ENCODE data around the gene TOMM5.

The TOMM5 gene

DNA sequence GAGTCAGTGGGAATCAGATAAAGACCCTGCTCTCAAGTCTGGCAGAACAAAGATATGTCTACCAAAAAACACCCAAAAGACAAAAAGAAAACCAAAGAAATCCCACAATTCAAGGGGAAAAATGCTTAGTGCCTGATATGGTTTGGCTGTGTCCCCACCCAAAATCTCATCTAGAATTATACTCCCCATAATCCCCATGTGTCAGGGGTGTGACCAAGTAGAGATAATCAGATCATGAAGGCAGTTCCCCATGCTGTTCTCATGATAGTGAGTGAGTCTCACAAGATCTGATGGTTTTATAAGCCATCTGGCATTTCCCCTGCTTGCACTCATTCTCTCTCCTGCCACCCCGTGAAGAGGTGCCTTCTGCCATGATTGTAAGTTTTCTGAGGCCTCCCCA lies 29.6 kb downstream of the TOMM5 start:
- Histone ChIP-seq H3K4me3 (ENCODE audit: low read depth, low read length) (no peak overlapping the region), H3K79me2 (ENCODE audit: control insufficient read depth, insufficient read depth, low read length, unreplicated experiment) (no peaks in the 10 kb centered on the region), H3K36me3 (ENCODE audit: insufficient read depth, low read length) (no peaks in the 10 kb centered on the region), H3K27ac (ENCODE audit: low read depth, low read length) (no peak overlapping the region), H2AFZ (ENCODE audit: low read length, unreplicated experiment) (no peak overlapping the region), H3K27me3 (ENCODE audit: insufficient read depth, low read length) (no peaks in the 10 kb centered on the region), H3K4me1 (ENCODE audit: control insufficient read depth, insufficient read depth, low read length, unreplicated experiment) (no peaks in the 10 kb centered on the region)

DNA sequence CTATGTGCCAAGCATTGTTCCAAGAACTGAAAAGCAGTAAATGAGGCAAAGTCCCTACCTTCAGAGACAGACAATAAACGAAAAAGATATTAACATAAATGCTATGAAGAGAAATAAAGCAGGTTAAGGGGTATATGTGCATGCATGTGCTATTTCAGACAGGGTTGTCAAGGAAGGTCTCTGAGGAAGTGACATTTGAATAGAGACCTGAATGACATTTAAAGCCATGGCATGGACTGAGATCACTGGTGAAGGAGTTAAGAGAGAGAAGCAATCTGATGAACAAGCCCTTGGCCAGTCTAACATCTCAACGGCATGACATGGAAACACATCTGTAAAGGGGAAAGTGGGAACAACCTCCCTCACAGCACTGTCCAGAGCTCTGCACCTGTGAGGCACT lies 30.7 kb downstream of the TOMM5 start:
- Histone ChIP-seq H3K27ac (ENCODE audit: low read depth, low read length) (no peak overlapping the region), H3K36me3 (ENCODE audit: insufficient read depth, low read length) (no peaks in the 10 kb centered on the region), H3K79me2 (ENCODE audit: control insufficient read depth, insufficient read depth, low read length, unreplicated experiment) (no peaks in the 10 kb centered on the region), H2AFZ (ENCODE audit: low read length, unreplicated experiment) (no peak overlapping the region), H3K4me3 (ENCODE audit: low read depth, low read length) (no peak overlapping the region), H3K27me3 (ENCODE audit: insufficient read depth, low read length) (no peaks in the 10 kb centered on the region), H3K4me1 (ENCODE audit: control insufficient read depth, insufficient read depth, low read length, unreplicated experiment) (no peaks in the 10 kb centered on the region)

- Histone ChIP-seq H3K27ac (ENCODE audit: low read depth, low read length) (no peak overlapping the region), H2AFZ (ENCODE audit: low read length, unreplicated experiment) (no peak overlapping the region), H3K36me3 (ENCODE audit: insufficient read depth, low read length) (no peaks in the 10 kb centered on the region), H3K4me1 (ENCODE audit: control insufficient read depth, insufficient read depth, low read length, unreplicated experiment) (no peaks in the 10 kb centered on the region), H3K79me2 (ENCODE audit: control insufficient read depth, insufficient read depth, low read length, unreplicated experiment) (no peaks in the 10 kb centered on the region), H3K4me3 (ENCODE audit: low read depth, low read length) (no peak overlapping the region), H3K27me3 (ENCODE audit: insufficient read depth, low read length) (no peaks in the 10 kb centered on the region)
Observed at GRCh38 chr9:37559855-37560592, 32.4 kb downstream of the TOMM5 start.

DNA sequence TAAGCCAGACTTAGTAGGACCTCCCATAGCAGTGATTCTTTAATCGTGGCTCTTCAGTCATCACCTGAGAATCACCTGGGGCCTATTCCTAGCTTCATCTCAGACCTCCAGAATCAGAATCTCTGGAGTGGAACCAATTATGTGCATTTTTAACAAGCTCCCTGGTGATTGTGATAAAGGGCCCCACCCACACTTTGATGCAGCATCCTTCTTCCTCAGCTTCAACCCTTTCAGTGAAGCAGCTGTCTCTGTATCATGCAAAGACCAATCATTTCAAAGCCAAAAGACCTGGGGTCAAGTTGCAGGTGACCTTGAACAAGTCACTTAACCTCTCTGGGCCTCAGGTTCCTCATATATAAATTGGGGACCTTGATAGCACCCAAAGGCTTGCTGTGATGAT lies 33.3 kb downstream of the TOMM5 start:
- no peak overlapping the region for H3K27ac ChIP-seq (ENCODE audit: low read depth, low read length)
- no peak overlapping the region for H2AFZ ChIP-seq (ENCODE audit: low read length, unreplicated experiment)
- H3K27me3 ChIP-seq (ENCODE audit: insufficient read depth, low read length), result no peaks in the 10 kb centered on the region
- H3K36me3 ChIP-seq (ENCODE audit: insufficient read depth, low read length), result no peaks in the 10 kb centered on the region
- no peaks in the 10 kb centered on the region for H3K4me1 ChIP-seq (ENCODE audit: control insufficient read depth, insufficient read depth, low read length, unreplicated experiment)
- no peak overlapping the region for H3K4me3 ChIP-seq (ENCODE audit: low read depth, low read length)
- H3K79me2 ChIP-seq (ENCODE audit: control insufficient read depth, insufficient read depth, low read length, unreplicated experiment), result no peaks in the 10 kb centered on the region

- Histone ChIP-seq H3K27ac (ENCODE audit: low read depth, low read length) (no peak overlapping the region), H3K4me3 (ENCODE audit: low read depth, low read length) (no peak overlapping the region), H3K36me3 (ENCODE audit: insufficient read depth, low read length) (no peaks in the 10 kb centered on the region), H3K27me3 (ENCODE audit: insufficient read depth, low read length) (no peaks in the 10 kb centered on the region), H3K4me1 (ENCODE audit: control insufficient read depth, insufficient read depth, low read length, unreplicated experiment) (no peaks in the 10 kb centered on the region), H2AFZ (ENCODE audit: low read length, unreplicated experiment) (no peak overlapping the region), H3K79me2 (ENCODE audit: control insufficient read depth, insufficient read depth, low read length, unreplicated experiment) (no peaks in the 10 kb centered on the region)
Observed at GRCh38 chr9:37555786-37556185, 36.6 kb downstream of the TOMM5 start.

GRCh38 chr9:37554318-37554717 lies 38.1 kb downstream of the TOMM5 start:
- no peak overlapping the region for H3K27ac ChIP-seq (ENCODE audit: low read depth, low read length)
- H3K27me3 ChIP-seq (ENCODE audit: insufficient read depth, low read length), result no peaks in the 10 kb centered on the region
- H3K79me2 ChIP-seq (ENCODE audit: control insufficient read depth, insufficient read depth, low read length, unreplicated experiment), result no peaks in the 10 kb centered on the region
- H3K36me3 ChIP-seq (ENCODE audit: insufficient read depth, low read length), result no peaks in the 10 kb centered on the region
- H2AFZ ChIP-seq (ENCODE audit: low read length, unreplicated experiment), result no peak overlapping the region
- no peak overlapping the region for H3K4me3 ChIP-seq (ENCODE audit: low read depth, low read length)
- H3K4me1 ChIP-seq (ENCODE audit: control insufficient read depth, insufficient read depth, low read length, unreplicated experiment), result no peaks in the 10 kb centered on the region

DNA sequence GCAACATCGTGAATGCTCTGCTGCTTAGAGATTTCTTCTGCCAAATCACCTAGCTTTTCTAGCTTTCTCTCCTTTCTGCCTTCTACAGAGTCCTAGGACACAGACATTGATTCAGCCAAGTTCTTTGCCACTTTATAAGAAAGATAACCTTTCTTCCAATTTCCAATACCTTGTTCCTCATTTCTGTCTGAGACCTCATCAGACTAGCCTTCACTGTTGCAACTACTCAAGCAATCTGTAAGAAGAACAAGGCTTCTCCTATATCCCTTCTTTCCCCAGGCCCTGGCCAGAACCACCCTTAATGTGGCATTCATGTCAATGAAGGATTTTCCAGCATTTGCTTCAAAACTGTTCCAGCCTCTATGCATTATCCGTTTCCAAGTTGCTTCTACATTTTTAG lies 40.5 kb downstream of the TOMM5 start:
- no peaks in the 10 kb centered on the region for H3K79me2 ChIP-seq (ENCODE audit: control insufficient read depth, insufficient read depth, low read length, unreplicated experiment)
- H3K36me3 ChIP-seq (ENCODE audit: insufficient read depth, low read length), result no peaks in the 10 kb centered on the region
- H2AFZ ChIP-seq (ENCODE audit: low read length, unreplicated experiment), result no peak overlapping the region
- no peaks in the 10 kb centered on the region for H3K27me3 ChIP-seq (ENCODE audit: insufficient read depth, low read length)
- no peaks in the 10 kb centered on the region for H3K4me1 ChIP-seq (ENCODE audit: control insufficient read depth, insufficient read depth, low read length, unreplicated experiment)
- H3K4me3 ChIP-seq (ENCODE audit: low read depth, low read length), result no peak overlapping the region
- H3K27ac ChIP-seq (ENCODE audit: low read depth, low read length), result no peak overlapping the region

- H3K27ac ChIP-seq (ENCODE audit: low read depth, low read length), result no peak overlapping the region
- H3K27me3 ChIP-seq (ENCODE audit: insufficient read depth, low read length), result no peaks in the 10 kb centered on the region
- H3K36me3 ChIP-seq (ENCODE audit: insufficient read depth, low read length), result no peaks in the 10 kb centered on the region
- no peaks in the 10 kb centered on the region for H3K4me1 ChIP-seq (ENCODE audit: control insufficient read depth, insufficient read depth, low read length, unreplicated experiment)
- no peak overlapping the region for H3K4me3 ChIP-seq (ENCODE audit: low read depth, low read length)
- H3K79me2 ChIP-seq (ENCODE audit: control insufficient read depth, insufficient read depth, low read length, unreplicated experiment), result no peaks in the 10 kb centered on the region
- no peak overlapping the region for H2AFZ ChIP-seq (ENCODE audit: low read length, unreplicated experiment)
Observed at GRCh38 chr9:37551468-37551867, 40.9 kb downstream of the TOMM5 start.

DNA sequence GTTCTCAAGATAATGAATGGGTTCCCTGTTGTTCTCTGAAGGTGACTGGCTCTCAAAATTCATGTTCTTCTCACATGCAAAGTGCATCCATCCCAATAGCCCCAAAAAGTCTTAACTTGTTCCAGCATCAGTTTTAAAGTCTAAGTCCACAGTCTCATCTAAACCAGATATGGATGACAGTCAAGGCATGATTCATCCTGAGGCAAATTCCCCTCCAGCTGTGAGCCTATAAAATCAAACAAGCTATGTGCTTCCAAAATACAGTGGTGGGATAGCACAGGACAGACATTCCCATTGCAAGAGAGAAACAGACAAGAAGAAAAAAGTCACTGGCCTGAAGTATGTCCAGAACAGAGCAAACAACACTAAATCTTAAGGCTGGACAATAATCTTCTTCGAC lies 41.6 kb downstream of the TOMM5 start:
- Histone ChIP-seq H3K27ac (ENCODE audit: low read depth, low read length) (no peak overlapping the region), H3K36me3 (ENCODE audit: insufficient read depth, low read length) (no peaks in the 10 kb centered on the region), H3K4me3 (ENCODE audit: low read depth, low read length) (no peak overlapping the region), H3K79me2 (ENCODE audit: control insufficient read depth, insufficient read depth, low read length, unreplicated experiment) (no peaks in the 10 kb centered on the region), H2AFZ (ENCODE audit: low read length, unreplicated experiment) (no peak overlapping the region), H3K27me3 (ENCODE audit: insufficient read depth, low read length) (no peaks in the 10 kb centered on the region), H3K4me1 (ENCODE audit: control insufficient read depth, insufficient read depth, low read length, unreplicated experiment) (no peaks in the 10 kb centered on the region)

- Histone ChIP-seq H3K27me3 (ENCODE audit: insufficient read depth, low read length) (no peaks in the 10 kb centered on the region), H3K27ac (ENCODE audit: low read depth, low read length) (no peak overlapping the region), H3K4me3 (ENCODE audit: low read depth, low read length) (no peak overlapping the region), H3K36me3 (ENCODE audit: insufficient read depth, low read length) (no peaks in the 10 kb centered on the region), H2AFZ (ENCODE audit: low read length, unreplicated experiment) (no peak overlapping the region), H3K4me1 (ENCODE audit: control insufficient read depth, insufficient read depth, low read length, unreplicated experiment) (no peaks in the 10 kb centered on the region), H3K79me2 (ENCODE audit: control insufficient read depth, insufficient read depth, low read length, unreplicated experiment) (no peaks in the 10 kb centered on the region)
Observed at GRCh38 chr9:37549527-37549926, 42.9 kb downstream of the TOMM5 start.

GRCh38 chr9:37547328-37547878 lies 45.0 kb downstream of the TOMM5 start:
- Histone ChIP-seq H3K4me3 (ENCODE audit: low read depth, low read length) (no peak overlapping the region), H3K27ac (ENCODE audit: low read depth, low read length) (no peak overlapping the region), H3K36me3 (ENCODE audit: insufficient read depth, low read length) (no peaks in the 10 kb centered on the region), H3K79me2 (ENCODE audit: control insufficient read depth, insufficient read depth, low read length, unreplicated experiment) (no peaks in the 10 kb centered on the region), H2AFZ (ENCODE audit: low read length, unreplicated experiment) (no peak overlapping the region), H3K4me1 (ENCODE audit: control insufficient read depth, insufficient read depth, low read length, unreplicated experiment) (no peaks in the 10 kb centered on the region), H3K27me3 (ENCODE audit: insufficient read depth, low read length) (no peaks in the 10 kb centered on the region)

Data from ACC112 (cell line).